Activated naive CD4-positive, alpha-beta T cell treated with Interleukin-2 at 50 U/mL for 16 hours (primary cell): ENCODE data around the gene ADRA2C.

Experiments
- DNase-seq: peaks from one replicate; pipeline ENCODE4 v3.0.0-alpha.2; 2020

ADRA2C gene

DNA sequence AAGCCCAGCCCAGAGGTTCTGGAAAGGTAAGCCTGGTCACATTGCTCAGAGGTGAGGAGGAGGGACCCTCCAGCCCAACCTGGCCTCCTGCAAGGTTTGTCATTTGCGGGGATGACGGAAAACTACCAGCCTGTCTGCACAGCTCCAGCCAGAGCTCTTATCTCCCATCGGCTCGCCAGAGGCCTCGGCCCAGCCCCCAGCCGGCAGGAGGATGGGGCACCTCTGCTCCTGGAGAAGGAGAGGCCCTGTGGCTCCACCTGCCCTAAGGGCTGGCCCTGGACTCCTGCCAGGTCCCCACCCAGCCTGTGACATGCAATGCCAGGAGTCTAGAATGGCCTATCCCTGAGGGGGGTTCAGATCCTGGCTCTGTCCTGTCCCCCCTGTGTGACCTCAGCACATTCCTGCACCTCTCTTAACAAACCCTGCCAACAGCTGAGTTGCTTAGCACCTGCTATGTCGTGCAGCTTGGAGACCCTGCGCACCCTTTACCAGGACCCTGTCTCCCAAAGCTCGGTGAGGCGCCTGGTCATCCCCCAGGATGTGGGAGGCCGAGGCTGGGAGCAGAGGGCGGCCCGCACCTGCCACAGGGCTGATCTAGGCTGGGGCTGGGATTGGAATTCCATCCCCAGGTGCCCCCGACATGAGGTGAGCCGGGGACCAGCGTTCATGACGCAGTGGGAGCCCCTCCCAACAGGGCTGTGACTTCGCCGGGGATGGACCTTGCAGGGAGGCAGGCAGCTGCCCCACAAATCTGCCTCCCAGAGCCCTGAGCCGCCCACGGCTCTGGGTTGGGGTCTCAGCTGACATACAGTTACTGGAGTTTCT is 14.4 kb downstream of the ADRA2C start:
- no peak for DNase-seq

DNA sequence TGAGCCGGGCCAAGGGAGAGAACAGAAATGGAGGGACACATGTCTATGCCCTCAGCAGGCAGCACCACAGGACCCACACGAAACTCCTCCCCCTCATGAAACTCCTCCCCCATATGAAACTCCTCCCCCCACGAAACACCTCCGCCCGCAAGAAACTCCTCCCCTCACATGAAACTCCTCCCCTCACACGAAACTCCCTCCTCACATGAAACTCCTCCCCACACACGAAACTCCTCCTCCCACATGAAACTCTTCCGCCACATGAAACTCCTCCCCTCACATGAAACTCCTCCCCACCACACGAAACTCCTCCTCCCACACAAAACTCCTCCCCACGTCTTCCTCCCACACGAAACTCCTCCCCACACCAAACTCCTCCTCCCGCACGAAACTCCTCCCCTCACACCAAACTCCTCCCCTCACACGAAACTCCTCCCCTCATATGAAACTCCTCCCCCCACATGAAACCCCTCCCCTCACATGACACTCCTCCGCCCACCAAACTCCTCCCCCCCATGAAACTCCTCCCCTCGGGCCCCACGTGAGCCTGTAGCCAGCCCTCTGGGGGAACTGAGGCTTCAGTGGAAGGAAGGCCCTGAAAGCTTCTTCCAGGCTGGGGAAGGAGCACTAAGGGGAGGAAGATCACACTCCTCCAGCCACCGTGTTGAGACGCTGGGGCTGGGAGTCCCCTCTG is 15.2 kb downstream of the ADRA2C start:
- DNase-seq: no peak

DNA sequence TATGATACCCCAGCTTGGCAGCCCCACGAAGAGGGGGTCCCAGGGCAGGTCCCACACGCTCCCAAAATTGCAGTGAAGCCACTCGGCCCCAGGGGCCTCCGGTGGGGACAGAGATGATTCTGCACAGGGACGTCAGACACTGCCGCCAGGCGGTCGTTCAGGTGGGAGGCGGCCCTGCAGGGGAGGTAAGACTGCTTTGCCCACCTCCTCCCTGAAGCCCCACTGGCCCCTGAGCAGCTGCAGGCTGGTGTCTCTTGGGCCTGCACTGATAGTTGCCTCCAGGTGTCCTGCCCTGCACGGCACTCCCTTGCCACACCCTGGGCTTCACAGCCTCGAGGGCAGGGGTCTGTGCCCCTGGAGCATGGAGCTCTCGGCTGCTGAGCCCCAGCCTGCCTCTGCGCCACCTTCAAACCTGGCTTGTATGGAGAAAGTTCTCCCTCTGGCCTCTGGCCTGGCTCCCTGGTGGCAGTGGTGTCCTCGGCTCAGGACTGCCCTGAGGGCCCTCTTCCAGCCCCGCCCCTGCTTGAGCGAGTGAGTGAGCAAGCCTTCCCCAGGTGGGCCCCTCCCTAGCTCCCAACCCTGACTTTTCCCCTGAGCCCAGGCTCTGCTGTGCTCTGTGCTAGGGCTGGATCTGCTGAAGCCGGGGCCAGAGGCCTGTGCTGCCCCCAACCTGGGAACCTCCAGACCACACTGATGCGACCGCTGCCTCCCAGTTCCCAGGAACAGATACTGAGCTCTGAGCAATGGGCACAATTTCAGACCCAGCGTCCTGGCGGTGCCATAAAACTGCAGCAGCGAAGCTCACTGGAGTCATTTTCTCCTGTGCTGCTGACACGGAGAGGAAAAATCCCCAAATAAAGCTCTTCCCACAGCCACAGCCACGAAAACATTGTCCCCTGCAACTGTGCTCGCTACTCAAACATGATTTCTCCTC is 16.1 kb downstream of the ADRA2C start:
- no peak for DNase-seq

DNA sequence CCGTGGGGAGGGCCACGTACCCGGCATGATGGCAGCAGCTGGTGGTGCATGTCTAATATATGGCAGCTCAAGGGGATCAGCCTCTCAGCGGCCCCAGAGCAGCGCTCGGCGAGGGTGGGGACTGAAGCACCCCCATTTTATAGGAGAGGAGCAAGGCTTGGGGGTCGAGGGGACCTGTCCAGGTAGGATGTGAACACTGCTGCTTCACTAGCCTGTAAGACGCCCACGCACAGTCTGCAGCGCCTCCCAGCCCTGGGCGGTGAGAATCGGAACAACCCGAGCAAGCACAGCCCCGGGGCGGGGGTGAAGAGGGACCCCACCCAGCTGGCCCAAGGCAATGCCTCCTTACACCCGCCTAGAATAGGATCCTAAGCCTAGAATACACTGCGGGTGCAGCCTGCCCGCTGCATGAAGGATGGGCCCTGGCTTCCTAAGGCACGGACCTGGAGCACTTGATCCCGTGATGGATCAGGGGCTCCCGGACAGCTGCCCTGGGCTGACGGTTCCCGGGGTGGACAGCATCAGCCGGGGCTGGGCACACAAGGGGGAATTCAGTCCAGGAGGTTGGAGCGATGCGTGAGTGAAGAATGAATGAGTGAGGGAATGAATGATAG is 17.6 kb downstream of the ADRA2C start:
- DNase-seq: no peak

DNA sequence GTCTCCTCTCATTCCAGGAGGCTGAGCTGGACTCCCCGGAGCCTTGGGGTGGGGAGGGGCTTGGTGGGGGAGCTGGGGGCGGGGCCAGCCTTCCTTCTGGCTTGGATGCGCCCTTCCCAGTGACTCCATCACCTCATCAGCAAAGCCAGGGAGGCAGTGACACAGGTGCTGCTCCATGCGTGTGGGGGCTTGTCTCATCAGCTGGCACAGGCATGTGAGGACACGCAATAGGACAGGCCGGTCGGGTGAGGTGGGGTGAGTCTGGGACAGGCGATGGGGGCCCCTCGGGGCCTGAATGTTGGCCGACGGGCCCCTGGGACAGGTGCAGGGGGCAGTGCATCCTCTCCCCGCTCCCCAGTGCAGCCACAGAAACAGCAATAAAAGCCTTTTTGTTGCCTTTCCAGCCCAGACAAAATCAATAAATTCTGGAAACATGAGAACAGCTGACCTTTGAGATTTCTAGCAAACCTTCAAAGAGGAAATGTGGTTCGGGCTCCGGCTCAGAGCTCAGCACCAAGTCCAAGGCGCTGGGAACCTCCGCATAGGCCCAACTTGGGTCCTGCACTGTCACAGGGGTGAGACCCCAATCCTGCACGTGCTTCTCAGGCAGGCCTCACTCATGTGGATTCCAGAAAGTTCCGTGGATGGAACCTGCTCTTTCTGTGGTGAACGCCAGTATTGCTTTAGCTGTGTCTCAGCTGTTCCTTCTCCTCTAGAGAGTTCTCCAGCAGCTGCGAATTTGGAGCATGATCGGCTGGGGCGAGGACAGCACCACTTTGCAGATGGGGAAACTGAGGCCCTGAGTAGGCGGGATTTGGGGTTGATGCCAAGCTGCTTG is 18.5 kb downstream of the ADRA2C start:
- DNase-seq: no peak

DNA sequence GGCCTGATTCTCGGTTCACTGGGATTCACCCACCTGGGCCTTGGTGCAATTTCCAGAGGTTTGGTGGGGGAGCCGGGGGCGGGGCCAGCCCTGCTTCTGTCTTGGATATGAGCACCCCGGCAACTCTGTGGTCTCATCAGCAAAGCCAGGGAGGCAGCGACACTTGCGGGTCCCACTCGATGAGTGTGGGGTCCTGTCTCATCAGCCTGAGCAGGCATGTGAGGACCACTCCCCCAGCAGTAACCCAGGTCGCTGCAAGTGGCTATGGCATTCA is 19.0 kb downstream of the ADRA2C start:
- DNase-seq: no peak

DNA sequence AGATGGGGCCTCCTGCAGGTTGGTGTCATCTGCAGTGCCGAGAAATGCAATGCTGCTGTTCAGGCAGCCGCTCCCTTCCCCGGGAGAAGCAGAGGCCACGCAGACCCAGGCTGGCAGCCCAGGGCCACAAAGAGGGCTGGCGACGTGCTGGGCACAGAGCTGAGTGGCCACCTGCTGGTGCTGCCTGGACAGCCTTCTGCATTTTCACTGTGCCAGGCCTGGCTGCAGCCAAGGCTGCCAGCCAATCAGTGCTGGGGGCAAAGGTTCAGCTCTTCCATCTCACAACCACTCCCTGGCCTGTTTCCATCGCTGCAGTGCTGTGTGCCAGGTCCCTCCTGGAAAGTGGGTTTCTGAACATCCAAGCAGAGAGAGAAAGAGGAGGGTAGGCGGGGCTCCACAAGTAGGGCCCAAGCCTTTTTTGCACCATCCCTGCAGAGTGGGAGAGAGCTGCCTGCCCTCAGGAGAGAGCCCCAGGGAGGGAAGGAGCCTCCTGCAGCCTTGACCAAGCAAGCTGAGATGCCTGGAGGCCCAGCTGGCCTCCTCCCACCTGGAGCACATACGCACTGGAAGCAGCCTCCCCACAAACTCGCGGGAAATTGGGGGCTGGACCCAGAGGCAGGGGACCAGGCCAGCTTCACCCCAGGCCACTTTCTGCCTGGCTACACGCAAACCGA is 20.1 kb downstream of the ADRA2C start:
- no peak for DNase-seq

DNA sequence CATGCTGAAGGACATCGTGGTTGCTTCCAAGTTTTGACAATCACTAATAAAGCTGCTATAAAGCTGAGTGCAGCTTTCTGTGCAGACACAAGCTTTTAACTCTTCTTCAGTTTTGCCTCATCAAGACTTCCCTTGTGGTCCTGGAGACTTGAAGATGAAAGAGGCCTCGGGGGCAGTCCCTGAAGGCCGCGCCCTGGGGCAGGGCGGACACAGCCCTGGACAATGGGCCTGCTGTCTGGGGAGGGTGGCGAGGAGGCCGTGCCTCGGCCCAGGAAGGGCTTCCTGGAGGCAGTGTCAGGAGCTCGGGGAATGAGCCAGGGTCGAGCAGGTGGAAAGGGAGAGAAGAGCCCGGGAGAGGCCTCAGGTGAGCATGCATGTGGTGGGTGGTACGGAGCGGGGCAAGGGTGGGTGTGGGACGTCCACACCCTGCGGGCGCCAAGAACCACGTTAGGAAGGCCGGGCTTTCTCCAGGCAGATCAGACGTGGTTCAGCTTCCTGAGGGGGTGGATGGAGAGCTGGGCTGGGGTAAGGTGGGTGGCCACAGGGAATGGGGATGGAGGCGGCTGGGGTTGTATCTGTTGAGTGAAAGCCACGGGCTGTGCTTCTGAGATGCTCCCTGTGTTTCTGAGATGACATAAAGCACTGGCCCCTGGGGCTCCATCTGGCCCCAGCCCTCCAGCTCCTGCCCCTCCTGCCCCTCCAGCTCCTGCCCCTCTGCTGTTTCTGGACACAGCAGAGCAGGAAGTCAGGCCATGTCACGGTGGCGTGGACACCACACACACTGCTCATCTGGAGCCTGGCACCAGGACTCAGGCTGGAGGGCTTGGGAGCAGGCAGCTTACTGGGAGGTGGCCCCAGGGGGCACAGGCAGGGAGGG is 21.5 kb downstream of the ADRA2C start:
- no peak for DNase-seq

DNA sequence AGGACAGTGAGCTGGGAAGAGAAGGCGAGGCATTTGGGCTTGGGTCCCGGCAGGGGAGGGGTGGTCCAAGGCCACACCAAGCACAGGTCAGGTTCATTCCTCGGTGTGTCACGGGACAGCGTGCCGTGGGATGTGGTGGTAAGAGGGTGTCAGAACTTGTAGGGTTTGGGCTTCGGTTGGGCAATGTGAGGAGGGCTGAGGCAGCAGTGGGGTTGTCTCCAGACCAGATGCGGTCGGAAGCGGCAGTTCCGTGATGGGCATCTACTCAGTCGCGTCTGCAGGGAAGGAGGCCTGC is 22.1 kb downstream of the ADRA2C start:
- no peak for DNase-seq

DNA sequence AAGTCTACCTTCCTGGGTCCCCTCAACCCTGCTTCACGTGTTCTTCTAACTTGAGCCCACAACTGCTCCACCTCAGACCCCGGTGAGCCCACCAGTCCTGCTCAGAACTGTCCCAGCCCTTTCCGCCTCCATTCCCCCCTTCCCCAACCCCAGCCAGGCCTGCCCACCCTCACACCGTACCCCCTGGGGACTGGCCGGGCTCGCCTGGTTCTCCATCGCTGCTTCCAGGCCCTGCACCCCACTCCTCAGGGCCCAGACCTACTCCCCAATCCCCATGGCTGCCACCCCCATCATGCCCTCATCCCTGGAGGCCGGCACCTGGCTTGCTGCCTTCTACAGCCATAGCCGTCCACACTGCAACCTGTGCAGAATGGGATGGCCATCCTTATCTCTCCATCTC is 23.4 kb downstream of the ADRA2C start:
- DNase-seq: no peak

DNA sequence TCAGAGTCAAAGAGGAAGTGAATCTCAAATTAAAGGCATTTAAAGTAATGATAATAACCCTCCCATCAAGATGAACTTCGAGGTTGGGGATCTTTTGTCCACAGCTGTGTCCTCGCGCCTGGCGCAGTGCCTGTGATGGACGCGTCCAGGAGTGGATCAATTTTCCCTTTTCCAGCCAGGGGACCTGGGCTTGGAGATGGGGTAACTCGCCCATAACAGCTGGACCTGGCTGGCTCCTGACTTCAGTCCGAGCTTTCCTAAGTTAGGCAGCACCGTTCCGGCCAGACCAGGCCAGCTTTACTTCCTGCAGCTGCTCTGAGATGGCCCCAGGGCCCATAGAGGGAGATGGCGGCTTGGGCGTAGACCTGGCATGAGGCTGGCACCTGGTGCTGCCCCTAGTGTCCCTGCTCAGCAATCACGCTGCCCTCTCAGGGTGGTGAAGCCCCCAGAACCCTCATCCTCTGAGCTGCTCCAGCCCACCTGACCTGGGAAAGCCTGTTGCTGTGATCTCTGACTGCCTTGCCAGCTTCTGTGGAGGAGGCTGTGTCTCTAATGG is 23.9 kb downstream of the ADRA2C start:
- DNase-seq: no peak

DNA sequence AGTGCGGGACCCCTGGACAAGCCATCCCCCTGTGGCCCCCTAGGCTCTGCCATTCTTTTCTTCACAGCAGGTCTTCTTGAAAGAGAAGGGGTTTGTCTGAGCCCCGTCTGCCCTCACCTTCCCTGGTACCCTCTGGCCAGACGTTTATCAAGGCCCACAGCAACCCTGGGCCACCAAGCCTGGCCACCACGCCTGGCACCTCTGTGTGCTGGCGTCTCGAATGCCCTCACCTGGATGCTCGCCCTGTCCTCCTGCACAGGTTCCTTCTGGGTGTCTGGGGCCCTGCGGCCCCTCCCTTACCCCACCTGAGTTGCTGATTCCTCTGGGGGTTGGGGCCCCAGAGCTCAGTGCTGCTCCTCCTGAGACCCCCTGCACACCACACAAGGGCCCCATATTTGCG is 25.1 kb downstream of the ADRA2C start:
- no peak for DNase-seq

DNA sequence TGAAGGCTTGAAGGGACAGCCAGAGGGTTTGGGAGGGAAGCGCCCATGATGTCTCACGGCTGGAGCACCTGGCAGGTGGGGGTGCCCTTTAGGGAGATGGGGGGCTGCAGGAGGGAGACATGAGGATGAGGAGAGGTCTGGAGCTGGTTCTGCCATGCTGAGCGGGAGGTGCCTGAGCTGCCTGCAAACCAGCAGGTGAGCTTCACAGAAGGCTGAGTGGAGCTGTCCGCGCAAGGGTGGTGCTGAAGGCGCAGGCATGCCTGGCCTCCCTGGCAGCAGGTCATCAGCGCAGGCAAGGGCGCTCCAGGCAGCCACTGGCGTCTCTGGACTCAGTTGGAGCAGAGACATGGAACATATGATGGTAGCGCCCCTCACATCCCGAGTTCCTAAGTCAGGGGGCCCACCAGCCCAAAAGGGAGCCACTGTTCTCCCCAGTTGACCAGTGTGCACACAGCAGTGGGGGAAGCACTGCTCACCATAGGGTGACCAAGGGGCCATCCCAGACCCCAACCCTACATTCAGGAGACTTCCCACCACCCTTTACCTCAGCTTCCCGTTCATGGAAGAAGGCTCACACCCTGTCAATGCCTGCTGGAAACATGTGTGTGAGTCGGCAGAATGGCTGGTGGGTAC is 25.8 kb downstream of the ADRA2C start:
- no peak for DNase-seq

DNA sequence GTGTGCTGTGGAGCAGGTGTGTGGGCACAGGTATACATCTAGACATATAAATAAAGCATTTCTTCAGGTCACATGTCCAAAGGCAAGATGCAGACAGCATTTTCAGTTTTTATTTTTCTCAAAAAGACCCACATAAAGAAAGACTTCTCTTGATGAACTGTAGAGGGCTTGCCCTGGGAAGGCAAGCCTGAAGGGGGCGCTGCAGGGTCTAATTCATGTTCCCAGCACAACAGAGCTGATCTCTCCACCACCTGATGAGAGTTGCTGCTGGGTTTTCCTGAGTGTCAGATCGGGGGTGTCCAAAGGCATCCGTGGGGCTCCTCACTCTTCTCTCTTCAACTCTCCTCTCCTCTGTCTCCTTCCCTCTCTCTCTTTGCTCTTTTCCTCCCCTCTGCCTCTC is 26.6 kb downstream of the ADRA2C start:
- no peak for DNase-seq

DNA sequence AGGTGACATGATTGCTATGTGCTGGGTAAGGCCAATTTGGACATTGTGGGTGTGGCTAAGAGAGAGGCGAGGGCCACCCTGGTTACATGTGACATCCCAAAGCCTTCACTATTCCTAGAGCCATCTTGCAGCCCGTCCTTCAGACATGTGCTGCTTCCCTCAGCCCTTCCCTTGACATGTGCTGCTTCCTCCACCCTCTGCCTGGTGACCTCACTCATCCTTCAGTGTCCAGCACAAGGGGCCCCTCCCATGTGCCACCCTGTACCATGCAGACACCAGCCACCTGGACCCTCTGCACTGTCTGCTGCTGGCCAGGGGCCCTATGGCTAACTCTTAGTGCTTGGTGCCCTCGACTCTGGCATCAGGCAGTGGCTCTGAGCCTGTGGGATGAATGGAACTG is 27.4 kb downstream of the ADRA2C start:
- DNase-seq: no peak

DNA sequence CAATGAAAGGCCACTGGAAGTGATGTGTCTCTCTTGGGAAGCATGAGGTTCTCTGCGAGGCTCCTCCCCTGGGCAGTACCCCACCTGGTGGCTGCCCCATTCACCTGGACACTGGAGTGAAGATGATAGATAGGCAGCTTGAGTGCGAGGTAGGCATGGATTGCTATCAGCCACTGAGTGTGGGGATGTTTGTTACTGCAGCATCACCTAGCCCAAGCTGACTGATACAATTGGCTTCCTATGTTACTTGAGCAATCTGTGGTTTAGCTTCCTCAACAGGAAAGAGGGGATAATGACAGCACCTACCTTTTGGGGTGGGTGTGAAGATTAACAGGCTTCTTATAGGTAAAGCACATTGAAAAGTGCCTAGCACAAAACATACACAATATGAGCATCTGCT is 30.8 kb downstream of the ADRA2C start:
- no peak for DNase-seq

DNA sequence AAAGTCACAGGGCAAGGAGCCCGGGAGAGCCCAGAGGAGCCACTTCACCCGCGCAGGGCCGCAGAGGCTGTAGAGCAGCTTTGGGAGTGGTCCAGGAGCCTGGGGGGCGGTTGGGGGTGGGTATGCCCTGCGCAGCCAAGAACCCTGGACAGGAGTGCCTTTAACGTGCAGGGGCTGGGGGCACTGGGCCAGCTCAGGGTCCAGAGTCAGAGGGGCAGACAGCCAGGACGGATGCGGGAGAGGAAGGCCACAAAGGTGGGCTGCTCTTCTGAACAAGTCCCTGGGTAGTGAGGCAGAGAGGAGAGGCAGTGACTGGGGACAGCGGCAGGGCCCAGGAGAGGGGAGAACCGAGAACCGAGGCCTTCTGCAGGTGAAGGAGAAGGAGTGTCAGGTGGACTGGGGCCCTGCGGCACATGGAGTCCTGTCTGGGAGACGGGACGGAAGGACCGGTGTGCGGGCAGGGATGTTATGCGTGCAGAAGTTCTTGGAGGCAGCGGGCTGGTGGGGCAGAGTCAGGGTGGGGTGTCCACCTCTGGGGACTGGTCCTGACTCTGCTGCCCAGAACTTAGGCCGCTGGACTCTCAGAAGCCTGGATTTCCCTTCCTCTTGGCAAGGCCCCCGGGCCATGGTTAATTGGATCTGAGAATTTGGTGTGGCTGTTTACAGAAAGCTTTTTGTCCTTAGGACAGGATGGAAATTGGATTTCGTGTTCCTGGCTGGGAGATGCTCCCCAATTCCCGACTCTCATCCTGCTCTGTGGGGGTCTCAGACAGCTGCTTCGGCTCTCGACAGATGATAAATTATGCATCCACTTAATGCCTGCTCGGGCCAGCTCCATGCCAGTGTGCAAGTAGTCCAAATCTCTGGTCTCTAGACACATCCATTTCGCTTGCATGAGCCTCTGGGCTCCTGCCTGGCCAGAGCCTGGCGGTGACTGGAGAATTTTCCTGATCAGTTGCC is 31.9 kb downstream of the ADRA2C start:
- no peak for DNase-seq

DNA sequence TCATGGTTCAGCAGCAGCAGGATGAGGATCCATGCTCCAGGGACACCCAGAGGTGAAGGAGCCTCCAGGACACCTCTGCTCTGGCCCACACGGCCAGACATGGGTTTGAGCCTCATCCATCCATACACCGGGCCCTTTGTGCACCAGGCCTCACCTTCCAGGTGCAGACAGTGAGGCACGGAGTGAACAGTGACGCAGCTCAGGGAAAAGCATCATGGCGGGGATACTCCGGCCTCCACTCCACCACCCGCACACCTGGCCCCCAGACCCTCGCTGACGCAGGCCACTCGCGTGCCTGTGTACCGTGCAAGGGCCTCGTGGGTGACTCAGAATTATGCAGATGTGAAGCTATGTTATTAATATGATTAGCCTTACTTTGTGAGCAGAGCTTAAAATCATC is 33.3 kb downstream of the ADRA2C start:
- DNase-seq: no peak

DNA sequence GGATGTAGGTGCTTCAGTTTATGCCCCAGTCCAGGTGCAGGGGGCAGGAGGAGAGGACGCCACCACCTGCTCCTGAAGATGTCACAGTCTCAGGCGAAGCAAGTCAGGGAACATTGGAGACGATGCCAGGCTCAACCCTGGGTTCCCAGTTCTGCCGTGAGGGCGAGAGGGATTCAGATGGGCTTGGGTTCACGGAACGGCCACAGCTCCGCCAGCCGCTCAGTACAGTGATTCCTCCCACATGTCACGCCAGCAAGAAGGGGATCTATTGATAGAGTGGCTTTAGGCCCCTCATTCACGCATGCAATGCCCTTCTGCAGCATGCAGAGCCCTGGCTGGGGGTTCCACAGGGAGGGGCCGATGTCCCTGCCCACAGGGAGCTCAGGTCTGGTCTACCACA is 34.2 kb downstream of the ADRA2C start:
- DNase-seq: no peak
